ENCODE data around the gene WIPF3. TPM values are rescaled to one million over a fixed set of nuclear protein-coding genes. Genes with fewer than 3 reads are reported as not detected.

Gene WIPF3
- total RNA-seq, 1 donor from 2014 or later, result 1.5 TPM

DNA sequence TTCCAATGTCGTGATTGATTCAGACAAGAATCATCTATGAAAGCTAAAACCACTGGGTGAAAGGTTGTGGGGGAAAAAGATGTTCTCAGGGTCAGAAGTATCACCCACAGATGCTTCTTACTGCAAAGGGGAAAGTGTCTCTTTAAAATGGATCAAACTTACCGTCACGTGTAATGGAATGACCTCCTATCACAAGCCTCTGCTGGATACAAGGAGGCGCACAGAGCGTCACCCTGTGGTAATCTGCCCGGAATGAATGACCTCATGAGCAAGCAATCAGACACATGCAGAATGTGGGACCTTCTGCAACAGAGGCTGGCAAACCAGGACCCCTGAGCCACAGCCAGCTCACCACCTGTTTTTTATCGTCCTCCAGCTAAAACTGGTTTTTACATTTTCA, 33.0 kb downstream of the WIPF3 start:
- H3K4me1 Mint-ChIP-seq (ENCODE audit: unreplicated experiment), result peaks cover 22% of the 10 kb centered on the region
- H3K4me3 Mint-ChIP-seq (ENCODE audit: unreplicated experiment), result no peak overlapping the region
- no peaks in the 10 kb centered on the region for H3K9me3 Mint-ChIP-seq (ENCODE audit: unreplicated experiment)
- TF ChIP-seq, protein P1, sequence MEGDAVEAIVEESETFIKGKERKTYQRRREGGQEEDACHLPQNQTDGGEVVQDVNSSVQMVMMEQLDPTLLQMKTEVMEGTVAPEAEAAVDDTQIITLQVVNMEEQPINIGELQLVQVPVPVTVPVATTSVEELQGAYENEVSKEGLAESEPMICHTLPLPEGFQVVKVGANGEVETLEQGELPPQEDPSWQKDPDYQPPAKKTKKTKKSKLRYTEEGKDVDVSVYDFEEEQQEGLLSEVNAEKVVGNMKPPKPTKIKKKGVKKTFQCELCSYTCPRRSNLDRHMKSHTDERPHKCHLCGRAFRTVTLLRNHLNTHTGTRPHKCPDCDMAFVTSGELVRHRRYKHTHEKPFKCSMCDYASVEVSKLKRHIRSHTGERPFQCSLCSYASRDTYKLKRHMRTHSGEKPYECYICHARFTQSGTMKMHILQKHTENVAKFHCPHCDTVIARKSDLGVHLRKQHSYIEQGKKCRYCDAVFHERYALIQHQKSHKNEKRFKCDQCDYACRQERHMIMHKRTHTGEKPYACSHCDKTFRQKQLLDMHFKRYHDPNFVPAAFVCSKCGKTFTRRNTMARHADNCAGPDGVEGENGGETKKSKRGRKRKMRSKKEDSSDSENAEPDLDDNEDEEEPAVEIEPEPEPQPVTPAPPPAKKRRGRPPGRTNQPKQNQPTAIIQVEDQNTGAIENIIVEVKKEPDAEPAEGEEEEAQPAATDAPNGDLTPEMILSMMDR (IDR thresholded peaks at IDR 0.05; ENCODE audit: unreplicated experiment), result no peak
- no peak overlapping the region for H3K27ac Mint-ChIP-seq (ENCODE audit: unreplicated experiment)
- peaks cover 1% of the 10 kb centered on the region for H3K27me3 Mint-ChIP-seq (ENCODE audit: unreplicated experiment)
- DNase-seq (ENCODE audit: low spot score), result no peak
- no peaks in the 10 kb centered on the region for H3K36me3 Mint-ChIP-seq (ENCODE audit: low read depth, unreplicated experiment)

DNA sequence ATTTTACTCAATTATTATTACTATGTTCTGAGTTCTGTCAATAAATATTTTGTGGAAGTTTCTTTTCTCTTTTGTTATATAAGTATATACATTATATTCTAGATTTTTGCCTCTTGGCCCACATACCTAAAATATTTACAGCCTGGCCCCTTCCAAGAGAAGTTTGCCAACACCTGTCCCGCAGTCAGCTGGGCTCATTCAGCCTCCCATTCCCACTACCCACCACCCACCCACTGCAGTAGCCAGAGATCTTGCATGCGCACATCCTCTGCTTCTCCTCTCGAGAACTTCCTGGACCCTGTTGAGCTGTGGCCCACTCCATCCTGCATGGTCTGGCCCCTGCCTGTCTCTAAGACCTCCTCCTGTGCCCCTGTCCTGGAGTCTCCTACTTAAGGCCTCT, 33.6 kb downstream of the WIPF3 start:
- H3K27ac Mint-ChIP-seq (ENCODE audit: unreplicated experiment), result no peak overlapping the region
- H3K27me3 Mint-ChIP-seq (ENCODE audit: unreplicated experiment), result peaks cover 4% of the 10 kb centered on the region
- H3K36me3 Mint-ChIP-seq (ENCODE audit: low read depth, unreplicated experiment), result no peaks in the 10 kb centered on the region
- H3K4me3 Mint-ChIP-seq (ENCODE audit: unreplicated experiment), result no peak overlapping the region
- TF ChIP-seq, protein P1 (IDR thresholded peaks at IDR 0.05; ENCODE audit: unreplicated experiment), result no peak
- H3K4me1 Mint-ChIP-seq (ENCODE audit: unreplicated experiment), result peaks cover 28% of the 10 kb centered on the region
- H3K9me3 Mint-ChIP-seq (ENCODE audit: unreplicated experiment), result no peaks in the 10 kb centered on the region
- DNase-seq (ENCODE audit: low spot score), result no peak

DNA sequence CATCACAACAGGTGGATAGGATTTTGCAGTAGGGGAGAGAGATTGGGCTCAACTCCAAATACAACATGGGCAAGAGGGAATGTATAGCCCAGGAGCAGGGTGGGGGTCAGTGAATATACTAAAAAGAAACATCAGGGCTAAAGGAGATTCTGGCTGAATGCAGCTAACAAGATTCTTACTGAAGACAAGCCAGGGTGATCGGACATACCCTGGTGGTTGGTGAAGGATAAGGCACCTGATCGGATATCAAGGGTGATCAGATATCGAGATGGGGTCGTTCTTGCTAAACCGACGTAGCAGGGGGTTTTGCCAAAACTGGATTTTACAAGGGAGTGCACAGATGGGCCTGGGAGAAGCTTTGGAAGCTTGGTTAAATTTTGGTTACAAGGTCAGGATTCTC, 34.4 kb downstream of the WIPF3 start:
- Mint-ChIP-seq H3K9me3 (ENCODE audit: unreplicated experiment) (no peaks in the 10 kb centered on the region), H3K4me1 (ENCODE audit: unreplicated experiment) (peaks cover 36% of the 10 kb centered on the region), H3K27me3 (ENCODE audit: unreplicated experiment) (peaks cover 5% of the 10 kb centered on the region), H3K27ac (ENCODE audit: unreplicated experiment) (no peak overlapping the region), H3K36me3 (ENCODE audit: low read depth, unreplicated experiment) (no peaks in the 10 kb centered on the region), H3K4me3 (ENCODE audit: unreplicated experiment) (no peak overlapping the region)
- no peak for DNase-seq (ENCODE audit: low spot score)
- TF ChIP-seq, protein P1 (IDR thresholded peaks at IDR 0.05; ENCODE audit: unreplicated experiment), result peak; percentile 35

DNA sequence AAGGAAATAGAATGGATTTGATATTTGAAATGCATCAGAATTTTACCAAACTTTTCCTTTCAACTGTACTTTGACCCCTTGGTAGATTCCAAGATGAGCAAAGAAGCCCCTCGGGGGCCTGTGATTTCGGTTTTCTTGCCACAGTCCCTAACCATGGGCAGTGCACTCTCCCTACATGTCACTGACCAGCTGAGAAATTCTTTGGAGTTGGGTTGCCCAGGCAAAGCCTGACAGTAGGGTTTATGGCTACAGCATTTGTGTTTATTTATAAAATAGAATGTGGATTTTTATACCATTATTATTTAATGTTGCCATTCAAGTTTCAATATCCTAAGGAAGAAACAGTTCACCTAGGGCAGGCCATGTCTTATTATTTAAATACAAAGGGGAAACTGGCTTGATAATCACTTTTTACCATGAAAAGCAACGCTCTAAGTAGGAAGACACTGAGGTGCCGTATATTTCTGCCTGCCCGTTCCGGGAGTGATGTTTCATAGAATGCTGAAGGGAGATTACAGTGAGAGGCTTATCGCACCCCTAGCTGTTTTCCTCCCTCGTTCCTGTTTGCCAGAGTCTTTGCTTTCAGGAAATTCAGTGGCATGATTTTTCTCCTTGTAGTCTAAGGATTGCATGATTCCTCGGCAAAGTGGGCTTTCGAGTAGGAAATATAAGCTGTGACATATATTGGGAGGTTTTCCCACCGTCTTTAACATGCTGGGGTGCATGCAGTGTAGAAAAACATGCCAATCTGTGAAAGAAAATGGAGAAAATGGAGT, 35.8 kb downstream of the WIPF3 start:
- peaks cover 5% of the 10 kb centered on the region for H3K27me3 Mint-ChIP-seq (ENCODE audit: unreplicated experiment)
- TF ChIP-seq, protein P1 (IDR thresholded peaks at IDR 0.05; ENCODE audit: unreplicated experiment), result no peak
- DNase-seq (ENCODE audit: low spot score), result no peak
- no peak overlapping the region for H3K27ac Mint-ChIP-seq (ENCODE audit: unreplicated experiment)
- no peaks in the 10 kb centered on the region for H3K36me3 Mint-ChIP-seq (ENCODE audit: low read depth, unreplicated experiment)
- H3K4me1 Mint-ChIP-seq (ENCODE audit: unreplicated experiment), result peaks cover 36% of the 10 kb centered on the region
- no peaks in the 10 kb centered on the region for H3K9me3 Mint-ChIP-seq (ENCODE audit: unreplicated experiment)
- no peak overlapping the region for H3K4me3 Mint-ChIP-seq (ENCODE audit: unreplicated experiment)

DNA sequence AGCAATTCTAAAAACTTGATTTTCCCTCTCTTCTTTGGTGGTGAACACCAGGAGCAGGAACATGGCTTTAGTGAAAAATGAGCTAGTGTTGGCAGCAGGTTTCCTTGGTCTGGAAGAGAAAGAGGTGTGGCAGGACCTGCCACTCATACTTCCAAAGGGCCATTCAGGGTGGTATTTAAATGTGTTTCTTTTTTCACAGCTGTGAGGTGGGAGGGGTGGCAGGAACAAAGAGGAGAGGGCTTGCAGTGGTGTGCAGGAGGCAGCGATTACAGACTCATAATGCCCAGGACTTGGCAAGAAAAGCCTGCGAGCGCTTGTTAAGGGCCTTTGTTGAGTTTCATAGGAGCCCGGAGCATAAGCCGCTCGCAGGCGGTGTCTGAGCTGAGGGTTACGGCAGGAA, 36.8 kb downstream of the WIPF3 start:
- Mint-ChIP-seq H3K27ac (ENCODE audit: unreplicated experiment) (no peak overlapping the region), H3K27me3 (ENCODE audit: unreplicated experiment) (peaks cover 5% of the 10 kb centered on the region), H3K4me3 (ENCODE audit: unreplicated experiment) (no peak overlapping the region), H3K9me3 (ENCODE audit: unreplicated experiment) (no peaks in the 10 kb centered on the region), H3K4me1 (ENCODE audit: unreplicated experiment) (peaks cover 36% of the 10 kb centered on the region), H3K36me3 (ENCODE audit: low read depth, unreplicated experiment) (no peaks in the 10 kb centered on the region)
- no peak for DNase-seq (ENCODE audit: low spot score)
- TF ChIP-seq, protein P1 (IDR thresholded peaks at IDR 0.05; ENCODE audit: unreplicated experiment), result no peak
